ENCODE data around the gene SFTA2. TPM values are rescaled to one million over a fixed set of nuclear protein-coding genes. Genes with fewer than 3 reads are reported as not detected.

SFTA2 gene
- total and polyA plus RNA-seq, 4 experiments from 2014 or later = 0.44 TPM; not detected in 3

- H3K4me3 Mint-ChIP-seq = peak overlapping the region in 1 of 8 donors; percentile 27
Measured at GRCh38 chr6:30886897-30887255, 45.1 kb downstream of the SFTA2 start.

GRCh38 chr6:30885999-30886896 lies 45.7 kb downstream of the SFTA2 start:
- Mint-ChIP-seq H3K4me1 (peaks cover 19 to 34% (median 26%) of the 10 kb centered on the region in 4 donors), H3K27ac (peak overlapping the region in 5 of 7 donors; percentile 3 to 82 (median 70)), H3K4me3 (peak overlapping the region; percentile 77 to 87 (median 84)), H3K9me3 (no peaks in the 10 kb centered on the region), H3K27me3 (no peaks in the 10 kb centered on the region), H3K36me3 (peaks cover 0 to 14% of the 10 kb centered on the region in 2 donors)
- CTCF ChIA-PET (ENCODE audit: partially characterized antibody) = interaction anchor here (2.3 to 12.0 kb wide), 2 partner anchors 56 to 194 kb away, joined by 8 to 262 read pairs; no protein-coding TSS in a partner anchor
- intact Hi-C loops (cut with micrococcal nuclease) = no loop called here
- POLR2A ChIA-PET (ENCODE audit: partially characterized antibody) = no interaction called here
- Histone ChIP-seq H3K9me3 (ENCODE audit: control insufficient read depth in 1 of 2, low read length in 2 of 2) (no peaks in the 10 kb centered on the region), H3K4me3 (ENCODE audit: low read length in 2 of 2) (no peak overlapping the region), H3K27ac (ENCODE audit: low read depth, low read length) (no peak overlapping the region), H3K36me3 (ENCODE audit: insufficient read depth, low read length) (no peaks in the 10 kb centered on the region), H3K4me1 (ENCODE audit: insufficient read depth, low read length) (peaks cover 31% of the 10 kb centered on the region), H3K27me3 (ENCODE audit: insufficient read depth, low read length) (no peaks in the 10 kb centered on the region)
- no peak for DNase-seq

More at GRCh38 chr6:30886897-30887255, 45.1 kb downstream of the SFTA2 start:
- H3K4me1 ChIP-seq (ENCODE audit: insufficient read depth, low read length) = peaks cover 31% of the 10 kb centered on the region
- intact Hi-C loops (cut with micrococcal nuclease) = no loop called here
- Mint-ChIP-seq H3K27me3 (no peaks in the 10 kb centered on the region), H3K36me3 (peaks cover 0 to 14% of the 10 kb centered on the region in 2 donors), H3K4me1 (peaks cover 19 to 34% (median 26%) of the 10 kb centered on the region in 4 donors), H3K27ac (no peak overlapping the region), H3K9me3 (no peaks in the 10 kb centered on the region)
- CTCF ChIA-PET (ENCODE audit: partially characterized antibody) = interaction anchor here (12.0 kb wide), 1 partner anchor 56 kb away, joined by 262 read pairs; no protein-coding TSS in a partner anchor
- no peaks in the 10 kb centered on the region for H3K9me3 ChIP-seq (ENCODE audit: control insufficient read depth in 1 of 2, low read length in 2 of 2)
- no peaks in the 10 kb centered on the region for H3K27me3 ChIP-seq (ENCODE audit: insufficient read depth, low read length)
- POLR2A ChIA-PET (ENCODE audit: partially characterized antibody) = no interaction called here
- H3K36me3 ChIP-seq (ENCODE audit: insufficient read depth, low read length) = no peaks in the 10 kb centered on the region
- no peak for DNase-seq
- H3K4me3 ChIP-seq (ENCODE audit: low read length in 2 of 2) = no peak overlapping the region
- no peak overlapping the region for H3K27ac ChIP-seq (ENCODE audit: low read depth, low read length)

- Mint-ChIP-seq H3K27ac (peak overlapping the region in 5 of 7 donors; percentile 69 to 82 (median 74)), H3K27me3 (no peaks in the 10 kb centered on the region), H3K4me1 (peaks cover 19 to 34% (median 26%) of the 10 kb centered on the region in 4 donors), H3K4me3 (peak overlapping the region; percentile 77 to 87 (median 84)), H3K36me3 (peaks cover 0 to 14% of the 10 kb centered on the region in 2 donors), H3K9me3 (no peaks in the 10 kb centered on the region)
- no peaks in the 10 kb centered on the region for H3K27me3 ChIP-seq (ENCODE audit: insufficient read depth, low read length)
- no peak for DNase-seq
- intact Hi-C loops (cut with micrococcal nuclease) = no loop called here
- no peak overlapping the region for H3K27ac ChIP-seq (ENCODE audit: low read depth, low read length)
- no peaks in the 10 kb centered on the region for H3K9me3 ChIP-seq (ENCODE audit: control insufficient read depth in 1 of 2, low read length in 2 of 2)
- H3K4me3 ChIP-seq (ENCODE audit: low read length in 2 of 2) = peak overlapping the region in 1 of 2 donors; percentile 17
- no peaks in the 10 kb centered on the region for H3K36me3 ChIP-seq (ENCODE audit: insufficient read depth, low read length)
- H3K4me1 ChIP-seq (ENCODE audit: insufficient read depth, low read length) = peaks cover 31% of the 10 kb centered on the region
- CTCF ChIA-PET (ENCODE audit: partially characterized antibody) = interaction anchor here (0.9 to 12.0 kb wide), 4 partner anchors 55 to 202 kb away, joined by 4 to 262 read pairs (median 8); no protein-coding TSS in a partner anchor
- POLR2A ChIA-PET (ENCODE audit: partially characterized antibody) = interaction anchor here (1.4 to 3.9 kb wide), 3 partner anchors 28 to 70 kb away, joined by 5 to 13 read pairs (median 8); partner anchors contain the start of gene VARS2
Measured at GRCh38 chr6:30885481-30885998, 46.4 kb downstream of the SFTA2 start.

- Mint-ChIP-seq H3K9me3 (no peaks in the 10 kb centered on the region), H3K36me3 (peaks cover 0 to 8% of the 10 kb centered on the region in 2 donors), H3K4me1 (peaks cover 19 to 36% (median 26%) of the 10 kb centered on the region in 4 donors), H3K27me3 (no peaks in the 10 kb centered on the region), H3K27ac (peak overlapping the region in 6 of 7 donors; percentile 38 to 83 (median 76)), H3K4me3 (peak overlapping the region; percentile 77 to 87 (median 84))
- Histone ChIP-seq H3K36me3 (ENCODE audit: insufficient read depth, low read length) (no peaks in the 10 kb centered on the region), H3K27ac (ENCODE audit: low read depth, low read length) (peak overlapping the region; percentile 24), H3K9me3 (ENCODE audit: control insufficient read depth in 1 of 2, low read length in 2 of 2) (no peaks in the 10 kb centered on the region), H3K4me1 (ENCODE audit: insufficient read depth, low read length) (peaks cover 31% of the 10 kb centered on the region), H3K4me3 (ENCODE audit: low read length in 2 of 2) (peak overlapping the region in 1 of 2 donors; percentile 52), H3K27me3 (ENCODE audit: insufficient read depth, low read length) (no peaks in the 10 kb centered on the region)
- ChIA-PET POLR2A (ENCODE audit: partially characterized antibody) (interaction anchor here (0.6 to 3.9 kb wide), 12 partner anchors 11 to 434 kb away, joined by 3 to 13 read pairs (median 3); partner anchors contain the start of genes PRR3 and VARS2), CTCF (ENCODE audit: partially characterized antibody) (interaction anchor here (0.9 to 12.0 kb wide), 5 partner anchors 54 to 202 kb away, joined by 4 to 262 read pairs (median 8); no protein-coding TSS in a partner anchor)
- intact Hi-C loops (cut with micrococcal nuclease) = no loop called here
- peak in 4 of 5 donors; percentile 20 to 47 (median 24) for DNase-seq
Measured at GRCh38 chr6:30884521-30885480, 47.2 kb downstream of the SFTA2 start.

GRCh38 chr6:30883685-30884520 lies 48.1 kb downstream of the SFTA2 start, which contains the start of gene DDR1:
Gene DDR1, plus strand, starts transcription at chr6:30884519. Its CDS starts 4,211 bp downstream, at chr6:30888730.
- H3K4me3 ChIP-seq (ENCODE audit: low read length in 2 of 2) = peak within 1 kb of the TSS in 1 of 2 donors; percentile 52
- Mint-ChIP-seq H3K36me3 (peaks cover 0 to 5% of the 10 kb centered on the region in 2 donors), H3K27me3 (no peaks in the 10 kb centered on the region), H3K4me1 (peaks cover 19 to 39% (median 26%) of the 10 kb centered on the region in 4 donors), H3K4me3 (peak within 1 kb of the TSS; percentile 77 to 87 (median 84)), H3K9me3 (no peaks in the 10 kb centered on the region), H3K27ac (peak within 1 kb of the TSS in 6 of 7 donors; percentile 38 to 89 (median 76))
- H3K27me3 ChIP-seq (ENCODE audit: insufficient read depth, low read length) = no peaks in the 10 kb centered on the region
- intact Hi-C loops (cut with micrococcal nuclease) = no loop called here
- H3K9me3 ChIP-seq (ENCODE audit: control insufficient read depth in 1 of 2, low read length in 2 of 2) = no peaks in the 10 kb centered on the region
- CTCF ChIA-PET (ENCODE audit: partially characterized antibody) = interaction anchor here (1.0 to 12.0 kb wide), 5 partner anchors 53 to 196 kb away, joined by 3 to 262 read pairs (median 8); no protein-coding TSS in a partner anchor
- POLR2A ChIA-PET (ENCODE audit: partially characterized antibody) = interaction anchor here (0.7 to 3.9 kb wide), 12 partner anchors 22 to 433 kb away, joined by 3 to 13 read pairs (median 3); partner anchors contain the start of genes PRR3 and VARS2
- H3K36me3 ChIP-seq (ENCODE audit: insufficient read depth, low read length) = no peaks in the 10 kb centered on the region
- peaks cover 31% of the 10 kb centered on the region for H3K4me1 ChIP-seq (ENCODE audit: insufficient read depth, low read length)
- peak; percentile 30 to 66 (median 39) for DNase-seq
- H3K27ac ChIP-seq (ENCODE audit: low read depth, low read length) = peak within 1 kb of the TSS; percentile 24
